ENCODE data around the gene TRAPPC2L.

Gene TRAPPC2L

GRCh38 chr16:88864521-88864920 is 7.6 kb downstream of the TRAPPC2L start:
- DNase-seq = no peak
- Histone ChIP-seq H3K4ac (ENCODE audit: low read depth, low read length) (no peak overlapping the region), H2BK12ac (ENCODE audit: low read length) (no peak overlapping the region), H3K18ac (ENCODE audit: low read length) (no peak overlapping the region), H2BK5ac (ENCODE audit: low read depth, low read length, poor library complexity) (no peak overlapping the region), H3K4me1 (ENCODE audit: control insufficient read depth in 1 of 2, insufficient read depth in 2 of 2, low read length in 2 of 2) (no peaks in the 10 kb centered on the region), H3K27me3 (ENCODE audit: insufficient read depth, low read length) (no peaks in the 10 kb centered on the region), H2BK120ac (ENCODE audit: insufficient read depth, low read length, poor library complexity) (no peak overlapping the region), H3K79me1 (ENCODE audit: low read length) (no peaks in the 10 kb centered on the region), H3K23ac (ENCODE audit: low read length) (no peak overlapping the region), H3K27ac (ENCODE audit: low read depth, low read length) (no peak overlapping the region), H2AK5ac (ENCODE audit: low read length) (no peak overlapping the region), H4K91ac (ENCODE audit: low read depth, low read length) (no peak overlapping the region), H3K9ac (ENCODE audit: low read length) (no peak overlapping the region), H3K9me3 (ENCODE audit: insufficient read depth, low read depth, low read length) (peaks cover 2% of the 10 kb centered on the region), H3K36me3 (ENCODE audit: control insufficient read depth in 1 of 2, insufficient read depth in 2 of 2, low read length in 2 of 2) (peaks cover 26 to 29% of the 10 kb centered on the region in 2 experiments), H4K12ac (ENCODE audit: low read depth, low read length) (no peak overlapping the region), H3K79me2 (ENCODE audit: control insufficient read depth, insufficient read depth, low read length, poor library complexity) (no peaks in the 10 kb centered on the region), H3K4me2 (ENCODE audit: low read length) (no peak overlapping the region), H4K8ac (ENCODE audit: low read depth, low read length) (no peak overlapping the region), H3K4me3 (ENCODE audit: low read depth, low read length) (no peak overlapping the region), H3K14ac (ENCODE audit: low read length) (no peak overlapping the region), H2AFZ (ENCODE audit: insufficient read depth, low read length, poor library complexity) (no peak overlapping the region)
- no CpG with 5 or more reads among the region's 18 CpGs for WGBS (ENCODE audit: extremely low coverage, insufficient coverage, insufficient read length)

- peaks cover 20 to 21% of the 10 kb centered on the region in 2 experiments for H3K36me3 ChIP-seq (ENCODE audit: control insufficient read depth in 1 of 2, insufficient read depth in 2 of 2, low read length in 2 of 2)
- H2AFZ ChIP-seq (ENCODE audit: insufficient read depth, low read length, poor library complexity) = no peak overlapping the region
- H3K23ac ChIP-seq (ENCODE audit: low read length) = no peak overlapping the region
- no peak overlapping the region for H4K12ac ChIP-seq (ENCODE audit: low read depth, low read length)
- no peak overlapping the region for H3K4me2 ChIP-seq (ENCODE audit: low read length)
- no peak overlapping the region for H3K9ac ChIP-seq (ENCODE audit: low read length)
- no peak for DNase-seq
- no peak overlapping the region for H3K27ac ChIP-seq (ENCODE audit: low read depth, low read length)
- WGBS (ENCODE audit: extremely low coverage, insufficient coverage, insufficient read length) = no CpG with 5 or more reads among the region's 14 CpGs
- no peak overlapping the region for H4K8ac ChIP-seq (ENCODE audit: low read depth, low read length)
- H2AK5ac ChIP-seq (ENCODE audit: low read length) = no peak overlapping the region
- H3K79me1 ChIP-seq (ENCODE audit: low read length) = no peaks in the 10 kb centered on the region
- H3K79me2 ChIP-seq (ENCODE audit: control insufficient read depth, insufficient read depth, low read length, poor library complexity) = no peaks in the 10 kb centered on the region
- H2BK120ac ChIP-seq (ENCODE audit: insufficient read depth, low read length, poor library complexity) = no peak overlapping the region
- H2BK5ac ChIP-seq (ENCODE audit: low read depth, low read length, poor library complexity) = no peak overlapping the region
- H3K4me3 ChIP-seq (ENCODE audit: low read depth, low read length) = no peak overlapping the region
- H3K14ac ChIP-seq (ENCODE audit: low read length) = no peak overlapping the region
- no peaks in the 10 kb centered on the region for H3K4me1 ChIP-seq (ENCODE audit: control insufficient read depth in 1 of 2, insufficient read depth in 2 of 2, low read length in 2 of 2)
- no peak overlapping the region for H3K18ac ChIP-seq (ENCODE audit: low read length)
- no peak overlapping the region for H4K91ac ChIP-seq (ENCODE audit: low read depth, low read length)
- peaks cover 2% of the 10 kb centered on the region for H3K9me3 ChIP-seq (ENCODE audit: insufficient read depth, low read depth, low read length)
- no peak overlapping the region for H3K4ac ChIP-seq (ENCODE audit: low read depth, low read length)
- H2BK12ac ChIP-seq (ENCODE audit: low read length) = no peak overlapping the region
- H3K27me3 ChIP-seq (ENCODE audit: insufficient read depth, low read length) = no peaks in the 10 kb centered on the region
Measured at GRCh38 chr16:88865310-88865709, 8.4 kb downstream of the TRAPPC2L start.

GRCh38 chr16:88865742-88866141 is 8.8 kb downstream of the TRAPPC2L start:
- no peak overlapping the region for H2BK5ac ChIP-seq (ENCODE audit: low read depth, low read length, poor library complexity)
- H3K36me3 ChIP-seq (ENCODE audit: control insufficient read depth in 1 of 2, insufficient read depth in 2 of 2, low read length in 2 of 2) = peaks cover 16 to 17% of the 10 kb centered on the region in 2 experiments
- no peak overlapping the region for H3K9ac ChIP-seq (ENCODE audit: low read length)
- no peaks in the 10 kb centered on the region for H3K27me3 ChIP-seq (ENCODE audit: insufficient read depth, low read length)
- H2BK12ac ChIP-seq (ENCODE audit: low read length) = no peak overlapping the region
- H3K14ac ChIP-seq (ENCODE audit: low read length) = no peak overlapping the region
- H3K18ac ChIP-seq (ENCODE audit: low read length) = no peak overlapping the region
- no peak for DNase-seq
- H4K8ac ChIP-seq (ENCODE audit: low read depth, low read length) = no peak overlapping the region
- H2AK5ac ChIP-seq (ENCODE audit: low read length) = no peak overlapping the region
- H2AFZ ChIP-seq (ENCODE audit: insufficient read depth, low read length, poor library complexity) = no peak overlapping the region
- no peak overlapping the region for H3K4ac ChIP-seq (ENCODE audit: low read depth, low read length)
- H4K12ac ChIP-seq (ENCODE audit: low read depth, low read length) = no peak overlapping the region
- no peaks in the 10 kb centered on the region for H3K79me1 ChIP-seq (ENCODE audit: low read length)
- no peak overlapping the region for H3K23ac ChIP-seq (ENCODE audit: low read length)
- H2BK120ac ChIP-seq (ENCODE audit: insufficient read depth, low read length, poor library complexity) = no peak overlapping the region
- H3K79me2 ChIP-seq (ENCODE audit: control insufficient read depth, insufficient read depth, low read length, poor library complexity) = no peaks in the 10 kb centered on the region
- H3K9me3 ChIP-seq (ENCODE audit: insufficient read depth, low read depth, low read length) = peaks cover 2% of the 10 kb centered on the region
- no peak overlapping the region for H3K27ac ChIP-seq (ENCODE audit: low read depth, low read length)
- H3K4me3 ChIP-seq (ENCODE audit: low read depth, low read length) = no peak overlapping the region
- WGBS (ENCODE audit: extremely low coverage, insufficient coverage, insufficient read length) = no CpG with 5 or more reads among the region's 15 CpGs
- no peaks in the 10 kb centered on the region for H3K4me1 ChIP-seq (ENCODE audit: control insufficient read depth in 1 of 2, insufficient read depth in 2 of 2, low read length in 2 of 2)
- no peak overlapping the region for H3K4me2 ChIP-seq (ENCODE audit: low read length)
- H4K91ac ChIP-seq (ENCODE audit: low read depth, low read length) = no peak overlapping the region

GRCh38 chr16:88866151-88866920 is 9.4 kb downstream of the TRAPPC2L start, which contains the start of gene PABPN1L:
PABPN1L (minus strand) TSS chr16:88866660; CDS start chr16:88866606, 54 bp downstream.
- Histone ChIP-seq H3K4me1 (ENCODE audit: control insufficient read depth in 1 of 2, insufficient read depth in 2 of 2, low read length in 2 of 2) (no peaks in the 10 kb centered on the region), H3K79me1 (ENCODE audit: low read length) (no peaks in the 10 kb centered on the region), H2BK5ac (ENCODE audit: low read depth, low read length, poor library complexity) (no peak within 1 kb of the TSS), H3K18ac (ENCODE audit: low read length) (no peak within 1 kb of the TSS), H3K9me3 (ENCODE audit: insufficient read depth, low read depth, low read length) (peaks cover 2% of the 10 kb centered on the region), H2AFZ (ENCODE audit: insufficient read depth, low read length, poor library complexity) (no peak within 1 kb of the TSS), H3K4me2 (ENCODE audit: low read length) (no peak within 1 kb of the TSS), H3K4ac (ENCODE audit: low read depth, low read length) (no peak within 1 kb of the TSS), H4K91ac (ENCODE audit: low read depth, low read length) (no peak within 1 kb of the TSS), H3K27me3 (ENCODE audit: insufficient read depth, low read length) (no peaks in the 10 kb centered on the region), H3K79me2 (ENCODE audit: control insufficient read depth, insufficient read depth, low read length, poor library complexity) (no peaks in the 10 kb centered on the region), H3K36me3 (ENCODE audit: control insufficient read depth in 1 of 2, insufficient read depth in 2 of 2, low read length in 2 of 2) (peaks cover 10 to 11% of the 10 kb centered on the region in 2 experiments), H2BK120ac (ENCODE audit: insufficient read depth, low read length, poor library complexity) (no peak within 1 kb of the TSS), H2AK5ac (ENCODE audit: low read length) (no peak within 1 kb of the TSS), H3K14ac (ENCODE audit: low read length) (no peak within 1 kb of the TSS), H3K27ac (ENCODE audit: low read depth, low read length) (no peak within 1 kb of the TSS), H3K4me3 (ENCODE audit: low read depth, low read length) (no peak within 1 kb of the TSS), H3K23ac (ENCODE audit: low read length) (no peak within 1 kb of the TSS), H2BK12ac (ENCODE audit: low read length) (no peak within 1 kb of the TSS), H3K9ac (ENCODE audit: low read length) (no peak within 1 kb of the TSS), H4K12ac (ENCODE audit: low read depth, low read length) (no peak within 1 kb of the TSS), H4K8ac (ENCODE audit: low read depth, low read length) (no peak within 1 kb of the TSS)
- no CpG with 5 or more reads among the region's 20 CpGs for WGBS (ENCODE audit: extremely low coverage, insufficient coverage, insufficient read length)
- no peak for DNase-seq
